ENCODE measurements around the gene COPG2. TPM values are rescaled to one million over a fixed set of nuclear protein-coding genes. Genes with fewer than 3 reads are reported as not detected.

COPG2 gene
- total and polyA plus RNA-seq, 5 donors from 2014 or later, result 1.1 to 6.1 (median 1.7) TPM

GRCh38 chr7:130493275-130493873, 175.2 kb downstream of the COPG2 start:
- DNase-seq, result no peak
- H3K9me3 ChIP-seq (ENCODE audit: control insufficient read depth in 2 of 2, low read length in 2 of 2), result no peaks in the 10 kb centered on the region
- H3K4me1 ChIP-seq (ENCODE audit: control insufficient read depth, insufficient read depth, low read length, poor library complexity, severe bottlenecking), result peaks cover 19% of the 10 kb centered on the region
- no peak for ATAC-seq (ENCODE audit: low read depth in 2 of 2)
- H3K27ac ChIP-seq (ENCODE audit: insufficient read depth, low read length, poor library complexity, severe bottlenecking), result no peak overlapping the region
- peaks cover 10% of the 10 kb centered on the region for H3K27me3 ChIP-seq (ENCODE audit: control insufficient read depth, insufficient read depth, low read length)
- no peak overlapping the region for H3K4me3 ChIP-seq (ENCODE audit: low read depth, low read length)
- H3K36me3 ChIP-seq (ENCODE audit: control insufficient read depth, insufficient read depth, low read length), result no peaks in the 10 kb centered on the region
- H3K36me3 Mint-ChIP-seq, result no peaks in the 10 kb centered on the region
- H3K4me1 Mint-ChIP-seq, result peaks cover 0 to 14% (median 0%) of the 10 kb centered on the region in 4 donors
- H3K9me3 Mint-ChIP-seq, result peaks cover 0 to 2% (median 0%) of the 10 kb centered on the region in 7 donors
- peak overlapping the region in 2 of 3 donors; percentile 27 to 50 for H3K27ac Mint-ChIP-seq
- H3K27me3 Mint-ChIP-seq, result peaks cover 66% of the 10 kb centered on the region
- peak overlapping the region in 3 of 4 donors; percentile 13 to 30 (median 19) for H3K4me3 Mint-ChIP-seq

- no peaks in the 10 kb centered on the region for H3K36me3 Mint-ChIP-seq
- peak overlapping the region in 1 of 3 donors; percentile 50 for H3K27ac Mint-ChIP-seq
- DNase-seq, result no peak
- H3K9me3 Mint-ChIP-seq, result peaks cover 0 to 2% (median 0%) of the 10 kb centered on the region in 7 donors
- Histone ChIP-seq H3K36me3 (ENCODE audit: control insufficient read depth, insufficient read depth, low read length) (no peaks in the 10 kb centered on the region), H3K9me3 (ENCODE audit: control insufficient read depth in 2 of 2, low read length in 2 of 2) (no peaks in the 10 kb centered on the region), H3K27me3 (ENCODE audit: control insufficient read depth, insufficient read depth, low read length) (peaks cover 10% of the 10 kb centered on the region), H3K4me3 (ENCODE audit: low read depth, low read length) (no peak overlapping the region), H3K4me1 (ENCODE audit: control insufficient read depth, insufficient read depth, low read length, poor library complexity, severe bottlenecking) (peaks cover 19% of the 10 kb centered on the region), H3K27ac (ENCODE audit: insufficient read depth, low read length, poor library complexity, severe bottlenecking) (no peak overlapping the region)
- peaks cover 70% of the 10 kb centered on the region for H3K27me3 Mint-ChIP-seq
- H3K4me1 Mint-ChIP-seq, result peaks cover 0 to 14% (median 0%) of the 10 kb centered on the region in 4 donors
- peak overlapping the region; percentile 19 to 60 (median 40) for H3K4me3 Mint-ChIP-seq
- no peak for ATAC-seq (ENCODE audit: low read depth in 2 of 2)
Measured at GRCh38 chr7:130492523-130493274, 175.8 kb downstream of the COPG2 start.

DNA sequence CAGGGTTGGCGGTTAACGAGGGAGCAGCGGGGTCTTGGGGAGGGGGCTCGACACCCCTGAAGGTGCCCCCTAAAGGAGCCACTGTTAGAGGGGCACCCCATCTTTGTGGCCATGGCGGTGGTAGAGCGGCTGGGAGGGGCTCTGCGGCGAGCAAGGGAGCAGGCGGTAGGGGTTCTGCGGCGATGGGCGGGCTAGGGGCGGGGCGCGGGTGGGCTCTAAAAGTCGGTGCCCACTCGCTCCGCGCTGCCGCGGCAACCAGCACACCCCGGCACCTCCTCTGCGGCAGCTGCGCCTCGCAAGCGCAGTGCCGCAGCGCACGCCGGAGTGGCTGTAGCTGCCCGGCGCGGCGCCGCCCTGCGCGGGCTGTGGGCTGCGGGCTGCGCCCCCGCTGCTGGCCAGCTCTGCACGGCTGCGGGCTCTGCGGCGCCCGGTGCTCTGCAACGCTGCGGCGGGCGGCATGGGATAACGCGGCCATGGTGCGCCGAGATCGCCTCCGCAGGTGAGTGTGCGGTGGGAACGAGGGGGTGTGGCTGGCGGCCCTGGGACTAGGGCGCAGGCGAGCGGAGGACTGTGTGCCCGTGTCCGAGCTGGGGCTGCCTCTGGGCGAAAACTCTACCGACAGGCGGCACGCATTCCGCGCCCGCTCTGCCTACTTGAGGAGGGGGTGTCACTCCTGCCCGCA, 176.6 kb downstream of the COPG2 start, which contains the start of gene MEST:
Gene MEST, plus strand, starts transcription at position 245 of the 682 bp plus-strand sequence. Its CDS starts 229 bp downstream, at position 474.
- peaks cover 19% of the 10 kb centered on the region for H3K4me1 ChIP-seq (ENCODE audit: control insufficient read depth, insufficient read depth, low read length, poor library complexity, severe bottlenecking)
- Mint-ChIP-seq H3K36me3 (no peaks in the 10 kb centered on the region), H3K27ac (peak within 1 kb of the TSS in 1 of 3 donors; percentile 50), H3K4me1 (peaks cover 0 to 18% (median 2%) of the 10 kb centered on the region in 4 donors), H3K4me3 (peak within 1 kb of the TSS; percentile 30 to 69 (median 48)), H3K27me3 (peaks cover 75% of the 10 kb centered on the region), H3K9me3 (peaks cover 0 to 2% (median 0%) of the 10 kb centered on the region in 7 donors)
- H3K9me3 ChIP-seq (ENCODE audit: control insufficient read depth in 2 of 2, low read length in 2 of 2), result no peaks in the 10 kb centered on the region
- ATAC-seq (ENCODE audit: low read depth in 2 of 2) (no peak), DNase-seq (no peak)
- no peaks in the 10 kb centered on the region for H3K36me3 ChIP-seq (ENCODE audit: control insufficient read depth, insufficient read depth, low read length)
- no peak within 1 kb of the TSS for H3K4me3 ChIP-seq (ENCODE audit: low read depth, low read length)
- peaks cover 13% of the 10 kb centered on the region for H3K27me3 ChIP-seq (ENCODE audit: control insufficient read depth, insufficient read depth, low read length)
- H3K27ac ChIP-seq (ENCODE audit: insufficient read depth, low read length, poor library complexity, severe bottlenecking), result no peak within 1 kb of the TSS

- Mint-ChIP-seq H3K9me3 (peaks cover 0 to 2% (median 0%) of the 10 kb centered on the region in 7 donors), H3K27ac (no peak overlapping the region), H3K4me1 (peaks cover 0 to 25% (median 4%) of the 10 kb centered on the region in 4 donors), H3K27me3 (peaks cover 79% of the 10 kb centered on the region), H3K36me3 (no peaks in the 10 kb centered on the region), H3K4me3 (peak overlapping the region in 3 of 4 donors; percentile 44 to 69 (median 47))
- H3K36me3 ChIP-seq (ENCODE audit: control insufficient read depth, insufficient read depth, low read length), result no peaks in the 10 kb centered on the region
- ATAC-seq (ENCODE audit: low read depth in 2 of 2), result no peak
- H3K27me3 ChIP-seq (ENCODE audit: control insufficient read depth, insufficient read depth, low read length), result peaks cover 14% of the 10 kb centered on the region
- H3K9me3 ChIP-seq (ENCODE audit: control insufficient read depth in 2 of 2, low read length in 2 of 2), result no peaks in the 10 kb centered on the region
- no peak overlapping the region for H3K27ac ChIP-seq (ENCODE audit: insufficient read depth, low read length, poor library complexity, severe bottlenecking)
- H3K4me3 ChIP-seq (ENCODE audit: low read depth, low read length), result no peak overlapping the region
- DNase-seq, result peak in 1 of 3 donors; percentile 15
- H3K4me1 ChIP-seq (ENCODE audit: control insufficient read depth, insufficient read depth, low read length, poor library complexity, severe bottlenecking), result peaks cover 26% of the 10 kb centered on the region
Measured at GRCh38 chr7:130490888-130491804, 177.4 kb downstream of the COPG2 start.

DNA sequence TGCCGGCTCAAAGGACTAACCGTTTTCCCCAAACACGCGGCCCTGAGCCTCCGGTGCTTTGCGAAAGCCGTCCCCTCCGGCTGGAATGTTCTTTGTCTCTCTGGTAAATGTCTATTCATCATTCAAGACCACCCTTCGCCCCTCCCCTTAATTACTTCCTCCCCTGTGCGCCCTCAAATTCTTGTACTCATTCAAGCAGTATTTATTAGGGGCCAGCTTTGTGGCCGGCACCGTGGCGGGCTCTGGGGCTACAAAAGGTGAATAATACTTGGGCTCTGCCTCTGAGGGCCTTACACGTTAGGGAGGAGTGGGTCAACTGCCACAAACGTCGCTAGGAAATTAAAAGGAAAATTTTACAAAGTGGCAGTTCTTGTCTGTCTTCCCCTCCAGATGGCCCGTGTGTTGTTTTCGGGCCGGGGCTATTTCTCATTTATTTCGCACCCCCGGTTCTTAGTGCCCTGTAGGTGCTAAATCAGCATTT, 178.2 kb downstream of the COPG2 start:
- Mint-ChIP-seq H3K9me3 (peaks cover 0 to 4% (median 0%) of the 10 kb centered on the region in 7 donors), H3K4me1 (peaks cover 0 to 32% (median 7%) of the 10 kb centered on the region in 4 donors), H3K4me3 (peak overlapping the region in 1 of 4 donors; percentile 61), H3K27ac (no peak overlapping the region), H3K27me3 (peaks cover 76% of the 10 kb centered on the region), H3K36me3 (no peaks in the 10 kb centered on the region)
- Histone ChIP-seq H3K9me3 (ENCODE audit: control insufficient read depth in 2 of 2, low read length in 2 of 2) (no peaks in the 10 kb centered on the region), H3K27ac (ENCODE audit: insufficient read depth, low read length, poor library complexity, severe bottlenecking) (no peak overlapping the region), H3K4me1 (ENCODE audit: control insufficient read depth, insufficient read depth, low read length, poor library complexity, severe bottlenecking) (peaks cover 27% of the 10 kb centered on the region), H3K4me3 (ENCODE audit: low read depth, low read length) (no peak overlapping the region), H3K27me3 (ENCODE audit: control insufficient read depth, insufficient read depth, low read length) (peaks cover 19% of the 10 kb centered on the region), H3K36me3 (ENCODE audit: control insufficient read depth, insufficient read depth, low read length) (no peaks in the 10 kb centered on the region)
- DNase-seq (no peak), ATAC-seq (ENCODE audit: low read depth in 2 of 2) (no peak)

GRCh38 chr7:130489140-130489983, 179.2 kb downstream of the COPG2 start:
- no peak overlapping the region for H3K27ac ChIP-seq (ENCODE audit: insufficient read depth, low read length, poor library complexity, severe bottlenecking)
- H3K27me3 ChIP-seq (ENCODE audit: control insufficient read depth, insufficient read depth, low read length), result peaks cover 18% of the 10 kb centered on the region
- Mint-ChIP-seq H3K4me3 (peak overlapping the region in 1 of 4 donors; percentile 76), H3K9me3 (peaks cover 0 to 6% (median 2%) of the 10 kb centered on the region in 7 donors), H3K27me3 (peaks cover 76% of the 10 kb centered on the region), H3K36me3 (no peaks in the 10 kb centered on the region), H3K27ac (no peak overlapping the region), H3K4me1 (peaks cover 6 to 34% (median 14%) of the 10 kb centered on the region in 4 donors)
- ATAC-seq (ENCODE audit: low read depth in 2 of 2) (no peak), DNase-seq (no peak)
- no peaks in the 10 kb centered on the region for H3K36me3 ChIP-seq (ENCODE audit: control insufficient read depth, insufficient read depth, low read length)
- peaks cover 27% of the 10 kb centered on the region for H3K4me1 ChIP-seq (ENCODE audit: control insufficient read depth, insufficient read depth, low read length, poor library complexity, severe bottlenecking)
- H3K9me3 ChIP-seq (ENCODE audit: control insufficient read depth in 2 of 2, low read length in 2 of 2), result no peaks in the 10 kb centered on the region
- H3K4me3 ChIP-seq (ENCODE audit: low read depth, low read length), result no peak overlapping the region

Measured in CD4-positive, CD25-positive, alpha-beta regulatory T cell (primary cell).